GM23248 (cell line): ENCODE results near the gene ZFAND3.

Source experiments
- EZH2 ChIP-seq: fragments of 200-600 bp; sonication (generic); IDR thresholded peaks from 2 replicates; pipeline ENCODE4 v1.6.1; 2018; ENCODE audit warnings: antibody characterized with exemption, mild to moderate bottlenecking; ENCODE audit not compliant: insufficient read depth, poor library complexity, severe bottlenecking
- EZH2phosphoT487 ChIP-seq: fragments of 200-600 bp; sonication (generic); IDR thresholded peaks from 2 replicates; pipeline ENCODE4 v1.6.1; 2018; ENCODE audit warnings: antibody characterized with exemption, moderate library complexity, mild to moderate bottlenecking, low read depth; ENCODE audit not compliant: insufficient read depth

DNA sequence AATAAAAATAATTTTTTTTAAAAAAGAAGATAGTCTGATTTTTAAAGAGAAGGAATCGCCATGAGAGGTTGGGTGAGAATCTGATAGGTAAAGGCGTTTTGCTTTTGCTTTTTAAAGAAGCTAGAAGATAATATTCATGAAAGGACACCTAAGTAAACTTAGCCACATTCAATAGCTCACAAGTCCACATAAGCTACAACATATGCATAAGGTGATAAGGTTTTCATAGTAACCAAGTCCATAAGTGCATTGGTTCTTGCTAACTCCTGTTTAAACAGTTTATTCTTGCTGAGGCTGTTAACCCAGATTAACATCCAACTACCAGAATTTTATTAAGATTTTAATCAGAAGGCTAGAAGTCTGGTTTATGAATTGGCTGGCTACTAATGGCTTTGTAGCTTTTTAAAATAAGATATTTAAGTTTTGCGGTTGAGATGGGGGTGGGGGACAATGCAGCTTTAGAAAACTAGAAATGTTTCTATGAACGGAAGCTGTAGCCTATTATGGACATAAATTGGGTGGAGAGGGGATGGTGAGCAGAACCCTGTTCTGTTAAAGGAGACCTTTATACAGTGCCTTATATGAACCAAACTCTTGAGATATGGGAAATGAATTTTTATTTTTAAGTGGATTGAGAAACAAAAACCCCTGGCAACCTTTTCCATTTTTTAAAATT is 235.1 kb downstream of the ZFAND3 start:
- no peak for TF ChIP-seq EZH2phosphoT487
- no peak for TF ChIP-seq EZH2
